Gastroesophageal sphincter (tissue), 4 donors: Measurements from ENCODE around the gene OLIG3. TPM values are rescaled to one million over a fixed set of nuclear protein-coding genes. Genes with fewer than 3 reads are reported as not detected.

Experiments
- ATAC-seq: fragments of 150-250 bp; one replicate; pipeline ENCODE4 v1.9.1; 2016; ENCODE audit warnings: mild to moderate bottlenecking, moderate library complexity
- H3K27ac ChIP-seq, 4 donors: fragments of 200-600 bp; sonication (generic) in 3 of 4; 1 replicate in 3 of 4; 2 replicates in 1 of 4; pipeline ENCODE4 v1.5.1; 2016 to 2019
- H3K27me3 ChIP-seq: fragments of 200-600 bp; sonication (generic); one replicate; pipeline ENCODE4 v1.5.1; 2019
- H3K36me3 ChIP-seq, 2 donors: fragments of 200-600 bp; sonication (generic); one replicate each; pipeline ENCODE4 v1.5.1; 2019; ENCODE audit warnings: control low read depth in 1 of 2
- H3K4me1 ChIP-seq, 3 donors: fragments of 200-600 bp; sonication (generic); 1 replicate in 2 of 3; 2 replicates in 1 of 3; pipeline ENCODE4 v1.5.1; 2016 to 2019; ENCODE audit warnings: control low read depth in 2 of 3
- H3K4me3 ChIP-seq, 2 donors: fragments of 200-600 bp; sonication (generic); one replicate each; pipeline ENCODE4 v1.5.1; 2019; ENCODE audit warnings: mild to moderate bottlenecking in 1 of 2, moderate library complexity in 1 of 2
- H3K9me3 ChIP-seq, 3 donors: fragments of 200-600 bp; sonication (generic); one replicate each; pipeline ENCODE4 v1.5.1; 2017 to 2019; ENCODE audit warnings: control low read depth in 2 of 3
- CTCF ChIP-seq, 4 experiments: fragments of 200-600 bp in 2 of 4; fragments of 450-650 bp in 2 of 4; sonication (generic) in 1 of 4; IDR thresholded peaks; one replicate each; pipeline ENCODE4 v1.5.1; 2017 to 2019; ENCODE audit warnings: antibody characterized with exemption in 4 of 4, mild to moderate bottlenecking in 2 of 4, moderate library complexity in 2 of 4
- EP300 ChIP-seq: sonication (generic); formaldehyde crosslinking; IDR thresholded peaks from one replicate; pipeline ENCODE4 v1.6.1; 2017; ENCODE audit warnings: antibody characterized with exemption, mild to moderate bottlenecking
- POLR2A ChIP-seq, 2 donors: fragments of 450-650 bp; IDR thresholded peaks; one replicate each; pipeline ENCODE4 v1.6.1; 2017; ENCODE audit warnings: antibody characterized with exemption in 2 of 2, mild to moderate bottlenecking in 2 of 2, moderate library complexity in 1 of 2
- POLR2AphosphoS5 ChIP-seq: sonication (generic); formaldehyde crosslinking; IDR thresholded peaks from one replicate; pipeline ENCODE4 v1.6.1; 2017; ENCODE audit warnings: antibody characterized with exemption
- WGBS, 2 donors: methylation state at CpG; one replicate each; pipeline ENCODE4 v1.1.5; 2018; ENCODE audit warnings: low coverage in 1 of 2; 5-methylcytosine and 5-hydroxymethylcytosine counted together
- total RNA-seq, 4 donors: library from RNA; depleted of rRNA; stranded (reverse); fragments of >200 nt; gene quantifications; one replicate each; pipeline ENCODE4 v1.1.0, GENCODE V29; 2016

The OLIG3 gene
- total RNA-seq, 4 donors from 2014 or later, result 0.23 TPM; not detected in 3

DNA sequence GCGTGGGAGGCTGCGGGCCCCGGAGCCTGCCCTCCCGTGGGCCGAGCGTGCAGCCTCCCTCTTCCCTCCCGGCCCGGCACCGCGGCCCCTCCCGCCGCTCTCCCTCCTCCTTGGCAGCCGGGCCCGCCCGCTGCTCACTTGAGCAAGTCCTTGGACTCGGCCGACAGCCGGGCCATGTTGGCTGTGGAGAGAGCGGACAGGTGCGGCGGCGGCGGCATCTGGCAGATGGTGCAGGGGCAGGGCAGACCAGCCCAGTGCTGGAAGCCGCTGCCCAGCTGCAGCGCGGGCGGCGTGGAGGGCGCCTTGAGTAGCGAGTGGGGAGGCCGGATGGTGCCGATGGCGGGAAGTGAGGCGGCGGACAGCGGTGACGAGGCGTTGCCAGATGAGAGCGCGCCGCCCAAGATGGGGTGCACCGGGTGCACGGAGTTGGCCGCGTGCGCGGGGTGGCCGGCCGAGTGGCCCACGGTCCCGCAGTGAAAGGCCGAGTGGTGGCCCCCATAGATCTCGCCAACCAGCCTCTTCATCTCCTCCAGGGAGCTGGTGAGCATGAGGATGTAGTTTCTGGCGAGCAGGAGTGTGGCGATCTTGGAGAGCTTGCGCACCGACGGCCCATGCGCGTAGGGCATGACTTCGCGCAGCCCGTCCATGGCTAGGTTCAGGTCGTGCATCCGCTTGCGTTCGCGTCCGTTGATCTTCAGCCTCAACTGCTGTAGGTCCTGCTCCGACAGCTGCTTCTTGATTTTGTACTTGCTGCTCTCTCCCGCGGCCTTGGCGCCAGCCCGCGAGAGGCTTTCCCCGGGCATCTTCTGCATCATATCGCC is 766 bp downstream of the OLIG3 start:
- ATAC-seq, result no peak
- peaks cover 100% of the 10 kb centered on the region for H3K27me3 ChIP-seq
- no peak overlapping the region for H3K27ac ChIP-seq
- peaks cover 0 to 73% (median 34%) of the 10 kb centered on the region in 3 donors for H3K4me1 ChIP-seq
- no peaks in the 10 kb centered on the region for H3K36me3 ChIP-seq
- H3K4me3 ChIP-seq, result peak overlapping the region in 1 of 2 donors; percentile 28
- peaks cover 0 to 5% (median 0%) of the 10 kb centered on the region in 3 donors for H3K9me3 ChIP-seq
- TF ChIP-seq CTCF (IDR thresholded peaks at IDR 0.05), result no peak
- no peak for TF ChIP-seq POLR2AphosphoS5
- TF ChIP-seq POLR2A (IDR thresholded peaks at IDR 0.05), result no peak
- TF ChIP-seq EP300, result no peak
- 0% methylated on average over 4 of the region's 77 CpGs; no CpG with 5 or more reads in 1 of the 2 donors for WGBS, 2 donors

DNA sequence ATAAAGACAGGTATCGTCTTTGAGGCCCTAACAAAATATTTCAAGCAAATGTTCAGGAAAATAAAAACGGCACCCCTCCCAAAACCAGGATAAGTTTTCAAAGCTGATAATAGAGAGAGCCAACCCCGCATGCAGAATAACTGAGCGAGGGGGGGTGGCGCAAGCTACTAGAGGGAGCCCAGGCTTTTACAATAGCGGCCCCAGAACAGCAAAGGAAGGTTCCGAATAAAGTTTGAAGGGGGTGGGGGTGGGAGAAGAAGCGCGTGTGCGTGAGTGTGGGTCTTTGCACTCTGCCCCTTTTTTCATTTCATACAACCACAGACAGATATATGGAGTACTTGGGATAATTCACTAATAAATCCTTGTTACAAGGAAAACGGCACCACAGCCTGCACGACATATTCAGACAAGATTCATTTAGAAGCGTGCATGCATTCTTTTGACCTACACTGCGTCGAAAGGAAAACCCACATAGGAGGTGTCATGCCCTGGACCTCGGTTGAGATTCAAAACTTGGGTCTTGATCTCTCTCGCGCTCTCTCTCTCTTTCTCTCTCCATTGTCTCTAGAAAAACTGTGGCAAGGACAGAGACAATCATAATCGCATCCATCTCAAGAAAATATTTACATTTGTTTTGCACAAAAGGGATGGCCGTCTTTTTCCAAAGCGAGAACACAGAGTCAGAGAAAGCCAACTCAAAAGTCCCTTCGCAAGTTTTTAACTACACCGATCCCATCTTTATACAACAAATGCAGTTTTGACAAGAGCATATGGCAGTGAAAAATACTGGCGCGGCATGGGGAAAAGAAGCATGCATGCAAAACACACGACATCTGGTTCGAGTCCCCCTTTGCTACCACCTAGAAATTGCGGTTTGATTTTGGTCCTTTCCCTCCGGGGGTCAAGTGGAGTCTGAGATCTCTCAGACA is 1.6 kb downstream of the OLIG3 start:
- peak overlapping the region in 1 of 2 donors; percentile 28 for H3K4me3 ChIP-seq
- ATAC-seq, result no peak
- no peak overlapping the region for H3K27ac ChIP-seq
- WGBS, 2 donors, result 12 to 13% methylated on average over 22 to 29 of the region's 29 CpGs
- peaks cover 0 to 5% (median 0%) of the 10 kb centered on the region in 3 donors for H3K9me3 ChIP-seq
- H3K4me1 ChIP-seq, result peaks cover 0 to 75% (median 33%) of the 10 kb centered on the region in 3 donors
- H3K36me3 ChIP-seq, result no peaks in the 10 kb centered on the region
- TF ChIP-seq EP300, result no peak
- TF ChIP-seq POLR2A (IDR thresholded peaks at IDR 0.05), result no peak
- no peak for TF ChIP-seq POLR2AphosphoS5
- TF ChIP-seq CTCF (IDR thresholded peaks at IDR 0.05), result no peak
- H3K27me3 ChIP-seq, result peaks cover 100% of the 10 kb centered on the region

- Histone ChIP-seq H3K36me3 (no peaks in the 10 kb centered on the region), H3K27ac (no peak overlapping the region), H3K4me1 (peaks cover 0 to 67% (median 25%) of the 10 kb centered on the region in 3 donors), H3K27me3 (peaks cover 100% of the 10 kb centered on the region), H3K9me3 (peaks cover 0 to 5% (median 0%) of the 10 kb centered on the region in 3 donors), H3K4me3 (no peak overlapping the region)
- no peak for TF ChIP-seq EP300
- TF ChIP-seq POLR2AphosphoS5, result no peak
- no peak for TF ChIP-seq CTCF (IDR thresholded peaks at IDR 0.05)
- TF ChIP-seq POLR2A (IDR thresholded peaks at IDR 0.05), result no peak
- WGBS, 2 donors, result 59 to 65% methylated on average over 6 of the region's 6 CpGs
- no peak for ATAC-seq
Observed at GRCh38 chr6:137491478-137491877, 2.7 kb downstream of the OLIG3 start.

DNA sequence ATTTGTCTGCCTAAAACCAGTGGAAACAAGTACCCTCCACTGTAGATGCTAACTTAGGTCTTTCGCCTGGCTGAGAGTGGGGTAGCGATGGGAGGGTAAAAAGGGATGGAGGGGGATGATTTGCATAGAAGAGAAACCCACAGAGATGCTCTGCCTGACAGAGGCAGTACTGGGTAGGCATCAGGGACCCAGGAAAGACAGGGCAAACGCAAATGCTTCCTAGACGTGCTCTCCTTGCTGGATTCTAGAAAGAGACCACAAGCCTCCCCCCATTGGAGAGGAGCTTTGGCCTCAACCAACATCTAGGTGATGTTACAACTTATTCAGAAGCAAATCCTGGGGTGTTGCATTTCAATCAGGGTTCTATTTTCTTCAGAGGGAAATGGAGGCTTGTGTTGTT is 3.2 kb downstream of the OLIG3 start:
- TF ChIP-seq POLR2AphosphoS5 (no peak), CTCF (IDR thresholded peaks at IDR 0.05) (no peak), EP300 (no peak), POLR2A (IDR thresholded peaks at IDR 0.05) (no peak)
- peaks cover 0 to 62% (median 25%) of the 10 kb centered on the region in 3 donors for H3K4me1 ChIP-seq
- peaks cover 100% of the 10 kb centered on the region for H3K27me3 ChIP-seq
- WGBS, 2 donors, result 73% methylated on average over 2 of the region's 4 CpGs; no CpG with 5 or more reads in 1 of the 2 donors
- no peak overlapping the region for H3K27ac ChIP-seq
- H3K4me3 ChIP-seq, result no peak overlapping the region
- no peaks in the 10 kb centered on the region for H3K36me3 ChIP-seq
- no peak for ATAC-seq
- peaks cover 0 to 5% (median 0%) of the 10 kb centered on the region in 3 donors for H3K9me3 ChIP-seq
